Activated CD8-positive, alpha-beta T cell treated with anti-CD3 and anti-CD28 coated beads for 36 hours (primary cell): ENCODE data around the gene UQCRC1. TPM values are rescaled to one million over a fixed set of nuclear protein-coding genes. Genes with fewer than 3 reads are reported as not detected.

Experiments used
- ATAC-seq: fragments of 200-7000 bp; cut with Tn5 transposase; one replicate; pipeline ENCODE4 v1.10.0; 2021; ENCODE audit warnings: mild to moderate bottlenecking, moderate library complexity
- CTCF ChIA-PET: fragments of 350-600 bp; sonication (Branson Sonifier 250); formaldehyde crosslinking; loops from one replicate; lab custom pipeline; 2021; ENCODE audit warnings: antibody characterized with exemption; lab: Charles Lee
- POLR2A ChIA-PET: fragments of 350-600 bp; sonication (Branson Sonifier 250); formaldehyde crosslinking; loops from one replicate; lab custom pipeline; 2021; ENCODE audit warnings: antibody characterized with exemption; lab: Charles Lee
- DNase-seq: peaks from one replicate; pipeline ENCODE4 v3.0.0-alpha.2; 2020
- H3K27ac Mint-ChIP-seq: one replicate; pipeline ENCODE4 v1.8.0; 2021; ENCODE audit warnings: mild to moderate bottlenecking, mixed read lengths
- H3K27me3 Mint-ChIP-seq: one replicate; pipeline ENCODE4 v1.8.0; 2021; ENCODE audit warnings: mixed read lengths
- H3K36me3 Mint-ChIP-seq: one replicate; pipeline ENCODE4 v1.8.0; 2021; ENCODE audit warnings: low read depth, mixed read lengths
- H3K4me1 Mint-ChIP-seq: one replicate; pipeline ENCODE4 v1.8.0; 2021; ENCODE audit warnings: low read depth, mixed read lengths
- H3K4me3 Mint-ChIP-seq: one replicate; pipeline ENCODE4 v1.8.0; 2021; ENCODE audit warnings: mild to moderate bottlenecking, moderate library complexity, mixed read lengths
- H3K9me3 Mint-ChIP-seq: one replicate; pipeline ENCODE4 v1.8.0; 2021; ENCODE audit warnings: mixed read lengths
- CTCF ChIP-seq: fragments of 200-600 bp; IDR thresholded peaks from one replicate; pipeline ENCODE4 v1.8.0; 2022; ENCODE audit warnings: antibody characterized with exemption, mild to moderate bottlenecking
- intact Hi-C: fragments of 100-400 bp; cut with micrococcal nuclease; formaldehyde crosslinking; loops from one replicate; pipeline ENCODE4 v1.10.0; 2022
- total RNA-seq, 2 experiments: library from RNA; stranded (reverse); gene quantifications; one replicate each; pipeline ENCODE4 v1.2.3, GENCODE V29; 2021

Gene UQCRC1
- total RNA-seq, 2 experiments from 2014 or later = 240 to 256 TPM

GRCh38 chr3:48648188-48648850 is 38.9 kb upstream of the UQCRC1 start:
- H3K36me3 Mint-ChIP-seq = peaks cover 9% of the 10 kb centered on the region
- no peak for TF ChIP-seq CTCF
- no peak overlapping the region for H3K4me3 Mint-ChIP-seq
- ATAC-seq (no peak), DNase-seq (no peak)
- intact Hi-C loops = no loop called here
- H3K27ac Mint-ChIP-seq = no peak overlapping the region
- no peaks in the 10 kb centered on the region for H3K27me3 Mint-ChIP-seq
- POLR2A ChIA-PET = interaction anchor here (0.7 to 1.9 kb wide), 4 partner anchors 9 to 95 kb away, joined by 3 to 8 read pairs (median 3); partner anchors contain the start of gene CELSR3
- no peaks in the 10 kb centered on the region for H3K4me1 Mint-ChIP-seq
- no peaks in the 10 kb centered on the region for H3K9me3 Mint-ChIP-seq
- CTCF ChIA-PET = interaction anchor here (1.6 kb wide), 1 partner anchor 13 kb away, joined by 6 read pairs; the partner anchor contains the start of gene SLC26A6

DNA sequence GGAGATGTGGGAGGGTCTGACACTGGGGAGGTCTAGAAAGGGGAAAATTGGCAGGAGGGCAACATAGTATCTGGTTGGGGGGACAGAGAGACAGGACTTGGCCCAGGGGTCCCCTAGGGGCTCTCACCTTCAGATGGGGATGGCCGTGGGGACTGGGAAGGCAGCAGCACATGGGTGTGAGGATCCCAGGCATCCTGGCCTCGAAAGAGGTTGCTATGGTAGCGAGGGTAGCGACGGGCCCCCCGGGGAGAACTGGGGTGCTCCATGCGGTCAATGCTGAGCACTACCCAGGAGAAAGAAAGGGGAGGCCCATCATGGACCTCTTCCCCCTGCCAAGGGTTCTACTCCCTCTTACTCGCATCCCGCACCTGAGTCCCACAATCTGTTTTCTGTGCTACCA is 38.3 kb upstream of the UQCRC1 start:
- CTCF ChIA-PET = interaction anchor here (1.6 kb wide), 1 partner anchor 12 kb away, joined by 6 read pairs; the partner anchor contains the start of gene SLC26A6
- ATAC-seq (no peak), DNase-seq (no peak)
- H3K27me3 Mint-ChIP-seq = no peaks in the 10 kb centered on the region
- TF ChIP-seq CTCF = no peak
- H3K4me3 Mint-ChIP-seq = no peak overlapping the region
- intact Hi-C loops = no loop called here
- POLR2A ChIA-PET = interaction anchor here (1.0 kb wide), 1 partner anchor 8 kb away, joined by 3 read pairs; no protein-coding TSS in a partner anchor
- H3K4me1 Mint-ChIP-seq = no peaks in the 10 kb centered on the region
- no peaks in the 10 kb centered on the region for H3K9me3 Mint-ChIP-seq
- peaks cover 3% of the 10 kb centered on the region for H3K36me3 Mint-ChIP-seq
- no peak overlapping the region for H3K27ac Mint-ChIP-seq

DNA sequence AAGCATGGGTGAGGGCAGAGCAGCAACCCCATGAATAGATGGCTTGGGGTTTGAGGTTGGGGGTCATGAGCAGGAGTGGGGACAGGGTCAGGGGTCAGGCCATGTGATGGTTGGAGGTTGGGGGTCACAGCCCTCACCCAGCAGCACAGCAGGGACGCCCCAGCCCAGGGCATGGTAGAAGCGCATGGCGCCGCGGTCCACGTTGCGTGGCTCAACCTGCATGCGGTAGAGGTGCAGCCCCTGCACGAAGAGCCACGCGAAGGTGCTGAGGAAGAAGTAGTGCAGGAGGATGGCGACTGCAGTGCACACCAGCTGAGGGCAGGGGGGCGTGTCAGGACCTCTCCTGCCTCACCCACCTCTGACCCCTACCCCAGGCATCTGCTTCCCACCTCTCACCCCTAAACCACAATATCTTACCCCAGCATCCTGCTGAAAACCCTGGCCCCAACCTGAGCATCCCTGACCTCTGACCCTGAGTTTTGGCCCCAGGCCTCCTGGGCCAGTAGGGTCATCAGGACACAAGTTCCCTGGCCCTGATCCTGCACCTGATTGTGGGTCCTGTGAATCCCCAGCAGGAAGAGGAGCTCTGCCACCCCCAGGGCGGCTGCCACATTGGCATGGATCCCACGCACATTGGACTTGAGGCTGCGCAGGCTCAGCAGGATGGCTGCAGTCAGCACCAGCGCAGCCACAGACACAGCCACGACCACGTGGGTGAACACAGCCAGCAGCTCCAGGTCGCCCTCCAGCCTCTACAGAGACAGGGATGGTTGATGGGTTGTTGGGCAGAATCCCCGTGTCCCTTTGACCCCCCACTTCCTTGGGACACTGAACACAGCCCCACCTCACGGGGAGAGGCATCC is 35.7 kb upstream of the UQCRC1 start:
- ChIA-PET POLR2A (interaction anchor here (0.8 to 1.7 kb wide), 5 partner anchors 9 to 32 kb away, joined by 3 to 5 read pairs (median 3); no protein-coding TSS in a partner anchor), CTCF (no interaction called here)

GRCh38 chr3:48642605-48643004 is 33.2 kb upstream of the UQCRC1 start:
- Mint-ChIP-seq H3K27ac (no peak overlapping the region), H3K4me3 (no peak overlapping the region), H3K27me3 (no peaks in the 10 kb centered on the region), H3K4me1 (no peaks in the 10 kb centered on the region), H3K9me3 (no peaks in the 10 kb centered on the region), H3K36me3 (peaks cover 6% of the 10 kb centered on the region)
- intact Hi-C loops = no loop called here
- DNase-seq (no peak), ATAC-seq (no peak)
- ChIA-PET POLR2A (no interaction called here), CTCF (no interaction called here)
- TF ChIP-seq CTCF = no peak

More for the DNA sequence above, 35.7 kb upstream of the UQCRC1 start:
- intact Hi-C loops = no loop called here
- DNase-seq (no peak), ATAC-seq (no peak)
- H3K4me3 Mint-ChIP-seq = no peak overlapping the region
- H3K27me3 Mint-ChIP-seq = no peaks in the 10 kb centered on the region
- H3K36me3 Mint-ChIP-seq = peaks cover 6% of the 10 kb centered on the region
- H3K9me3 Mint-ChIP-seq = no peaks in the 10 kb centered on the region
- no peaks in the 10 kb centered on the region for H3K4me1 Mint-ChIP-seq
- no peak for TF ChIP-seq CTCF
- no peak overlapping the region for H3K27ac Mint-ChIP-seq
